ENCODE measurements around the gene FARSA. TPM values are rescaled to one million over a fixed set of nuclear protein-coding genes. Genes with fewer than 3 reads are reported as not detected.

Gene FARSA
- total and polyA plus RNA-seq, 2 experiments from 2014 or later = 81.9 to 133 TPM

- no peak for TF ChIP-seq CTCF (IDR thresholded peaks at IDR 0.05; ENCODE audit: low read depth, low read length)
- DNase-seq (ENCODE audit: low read depth in 1 of 2, low spot score in 1 of 2) = no peak
- Histone ChIP-seq H3K4me1 (ENCODE audit: low read depth) (no peaks in the 10 kb centered on the region), H3K9me3 (ENCODE audit: low read depth) (no peaks in the 10 kb centered on the region), H3K27me3 (no peaks in the 10 kb centered on the region), H3K27ac (no peak overlapping the region), H3K4me3 (no peak overlapping the region), H3K36me3 (no peaks in the 10 kb centered on the region)
Observed at GRCh38 chr19:12886651-12886968, 46.9 kb downstream of the FARSA start.

- Histone ChIP-seq H3K4me3 (peak overlapping the region; percentile 25), H3K4me1 (ENCODE audit: low read depth) (no peaks in the 10 kb centered on the region), H3K9me3 (ENCODE audit: low read depth) (no peaks in the 10 kb centered on the region), H3K36me3 (no peaks in the 10 kb centered on the region), H3K27ac (no peak overlapping the region), H3K27me3 (no peaks in the 10 kb centered on the region)
- no peak for TF ChIP-seq CTCF (IDR thresholded peaks at IDR 0.05; ENCODE audit: low read depth, low read length)
- no peak for DNase-seq (ENCODE audit: low read depth in 1 of 2, low spot score in 1 of 2)
Observed at GRCh38 chr19:12885749-12886650, 47.5 kb downstream of the FARSA start.

GRCh38 chr19:12884926-12885748, 48.4 kb downstream of the FARSA start:
- DNase-seq (ENCODE audit: low read depth in 1 of 2, low spot score in 1 of 2) = peak; percentile 68 to 72
- Histone ChIP-seq H3K27me3 (no peaks in the 10 kb centered on the region), H3K9me3 (ENCODE audit: low read depth) (no peaks in the 10 kb centered on the region), H3K4me3 (peak overlapping the region; percentile 25), H3K27ac (no peak overlapping the region), H3K4me1 (ENCODE audit: low read depth) (no peaks in the 10 kb centered on the region), H3K36me3 (no peaks in the 10 kb centered on the region)
- TF ChIP-seq CTCF (IDR thresholded peaks at IDR 0.05; ENCODE audit: low read depth, low read length) = peak; percentile 70

GRCh38 chr19:12884627-12884925, 48.9 kb downstream of the FARSA start:
- H3K27ac ChIP-seq = no peak overlapping the region
- no peaks in the 10 kb centered on the region for H3K27me3 ChIP-seq
- no peak overlapping the region for H3K4me3 ChIP-seq
- H3K36me3 ChIP-seq = no peaks in the 10 kb centered on the region
- TF ChIP-seq CTCF (IDR thresholded peaks at IDR 0.05; ENCODE audit: low read depth, low read length) = no peak
- DNase-seq (ENCODE audit: low read depth in 1 of 2, low spot score in 1 of 2) = no peak
- no peaks in the 10 kb centered on the region for H3K4me1 ChIP-seq (ENCODE audit: low read depth)
- no peaks in the 10 kb centered on the region for H3K9me3 ChIP-seq (ENCODE audit: low read depth)

- Histone ChIP-seq H3K36me3 (no peaks in the 10 kb centered on the region), H3K27me3 (no peaks in the 10 kb centered on the region), H3K27ac (no peak overlapping the region), H3K4me3 (no peak overlapping the region), H3K4me1 (ENCODE audit: low read depth) (no peaks in the 10 kb centered on the region), H3K9me3 (ENCODE audit: low read depth) (no peaks in the 10 kb centered on the region)
- no peak for TF ChIP-seq CTCF (IDR thresholded peaks at IDR 0.05; ENCODE audit: low read depth, low read length)
- DNase-seq (ENCODE audit: low read depth in 1 of 2, low spot score in 1 of 2) = no peak
Observed at GRCh38 chr19:12884202-12884601, 49.3 kb downstream of the FARSA start.

Measured in cardiac muscle cell (in vitro differentiated cells and primary cell).